Measurements from ENCODE around the gene TMEM214.
"Not testable (repeated sequence)": the region's sequence is repeated elsewhere in the genome, so short reads cannot be mapped to it uniquely, and the experiment has no call there.

The TMEM214 gene

DNA sequence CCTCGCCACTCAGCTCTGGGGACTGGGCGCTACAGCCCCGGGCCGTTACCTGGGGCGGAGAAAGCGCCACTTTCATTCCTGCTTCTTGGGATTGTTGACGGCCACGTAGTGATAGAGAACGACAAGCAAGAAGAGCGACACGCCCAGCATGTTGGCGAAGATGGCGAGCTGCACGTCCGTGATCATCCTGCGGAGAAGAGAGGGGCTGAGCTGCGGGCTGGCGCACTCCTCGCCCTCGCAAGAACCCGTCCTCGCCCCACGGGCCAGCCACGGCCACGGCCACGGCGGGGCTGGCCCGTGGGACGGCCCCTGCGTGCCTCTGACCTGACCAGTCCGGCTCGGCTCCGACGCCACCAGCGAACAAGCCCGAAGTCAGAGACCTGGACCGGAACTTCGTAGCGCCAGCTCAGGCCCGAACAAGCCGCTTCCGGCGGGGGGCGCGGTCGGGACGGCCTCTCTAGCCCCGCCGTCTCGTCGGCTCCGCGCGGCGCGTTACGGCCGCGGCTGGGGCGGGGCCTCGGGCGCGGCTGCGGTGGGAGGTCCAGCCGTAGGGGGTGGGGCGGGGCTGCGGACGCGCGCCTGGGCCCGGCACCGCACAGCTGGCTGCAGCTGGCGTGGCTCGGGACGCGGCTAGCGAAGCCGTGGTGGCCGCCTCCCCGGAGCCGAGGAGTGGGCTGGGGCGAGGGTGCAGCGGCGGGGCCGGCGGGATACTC is 38.7 kb downstream of the TMEM214 start, which contains the start of gene OST4:
TSS of gene OST4 (minus strand) at position 378 of the 713 bp plus-strand sequence.
- peak; percentile 97 for DNase-seq

DNA sequence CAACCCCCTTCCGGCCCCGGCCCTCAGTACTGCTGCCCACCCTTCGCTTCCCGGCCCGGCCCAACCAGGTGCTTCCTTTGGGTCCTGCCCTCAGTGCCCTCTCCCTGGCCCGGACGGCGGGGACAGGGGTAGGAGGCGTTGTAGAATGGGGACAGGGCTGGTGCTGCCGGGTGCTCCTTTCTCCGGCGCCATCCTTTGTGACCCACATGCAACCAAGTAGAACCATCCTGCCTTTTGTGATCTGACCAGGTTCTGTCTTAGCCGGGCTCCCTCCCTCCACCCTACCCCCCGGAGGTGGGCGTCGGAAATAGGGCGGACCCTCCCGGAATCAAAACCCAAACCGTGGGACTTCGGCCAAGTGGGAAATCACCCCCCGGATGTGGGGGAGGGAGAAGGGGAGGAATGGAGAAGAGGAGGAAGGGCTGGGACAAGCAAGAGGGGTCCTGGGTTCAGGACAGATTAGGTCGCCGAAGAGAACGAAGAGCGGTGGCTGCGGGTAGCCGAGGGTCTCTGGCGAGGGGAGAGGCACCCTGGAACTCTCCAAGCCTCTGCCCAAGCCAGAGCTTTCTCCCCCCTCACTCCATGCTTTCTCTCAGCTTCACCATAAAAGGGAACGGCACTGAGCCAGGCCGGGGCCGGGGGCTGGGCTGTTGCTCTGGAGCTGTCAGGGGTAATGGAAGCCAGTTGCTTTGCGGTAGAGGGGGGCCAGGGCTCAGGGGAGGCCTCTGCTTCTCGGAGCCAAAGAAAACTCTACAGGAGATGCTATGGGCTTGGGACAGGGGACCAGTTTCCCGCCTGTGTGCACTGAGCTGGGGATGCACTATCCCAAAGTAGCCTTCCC is 39.4 kb downstream of the TMEM214 start:
- no peak for DNase-seq

DNA sequence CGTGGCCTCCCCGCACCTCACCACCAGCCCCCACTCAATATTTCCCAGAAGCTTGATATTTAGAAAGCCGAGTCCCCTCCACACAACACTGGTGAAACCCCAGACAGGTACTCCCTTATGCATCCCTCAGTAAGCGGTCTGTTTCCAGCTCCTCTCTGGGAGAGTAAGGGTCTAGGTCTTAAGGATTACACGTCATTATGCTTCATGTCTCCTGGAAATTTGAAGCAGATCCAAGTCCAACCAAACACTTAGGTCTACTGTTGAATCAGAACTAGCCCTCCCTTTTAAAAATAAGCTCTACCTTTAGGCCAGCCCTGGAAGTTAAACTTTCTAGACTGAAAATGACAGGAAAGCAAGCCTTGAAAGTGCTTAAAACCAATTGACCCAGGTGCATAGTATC is 40.2 kb downstream of the TMEM214 start:
- DNase-seq = no peak

DNA sequence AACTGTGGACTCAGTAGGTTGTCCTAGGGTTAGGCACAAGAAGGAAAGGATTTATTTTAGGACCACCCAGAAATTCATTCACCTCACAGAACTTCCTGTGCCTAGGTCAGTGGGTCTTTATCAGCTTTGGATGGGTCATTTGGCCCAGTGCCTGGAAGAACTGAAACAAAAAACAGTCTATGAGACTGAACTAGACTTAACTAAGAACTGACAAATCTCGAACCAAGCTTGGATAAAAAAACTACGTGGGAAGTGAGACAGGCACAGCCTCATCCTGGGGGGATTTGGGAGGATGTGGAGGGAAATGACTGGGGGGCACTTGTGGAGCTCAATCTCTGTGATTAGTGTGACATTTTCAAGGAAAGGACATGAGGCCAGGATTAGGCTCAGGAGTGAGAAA is 41.0 kb downstream of the TMEM214 start:
- DNase-seq = no peak

DNA sequence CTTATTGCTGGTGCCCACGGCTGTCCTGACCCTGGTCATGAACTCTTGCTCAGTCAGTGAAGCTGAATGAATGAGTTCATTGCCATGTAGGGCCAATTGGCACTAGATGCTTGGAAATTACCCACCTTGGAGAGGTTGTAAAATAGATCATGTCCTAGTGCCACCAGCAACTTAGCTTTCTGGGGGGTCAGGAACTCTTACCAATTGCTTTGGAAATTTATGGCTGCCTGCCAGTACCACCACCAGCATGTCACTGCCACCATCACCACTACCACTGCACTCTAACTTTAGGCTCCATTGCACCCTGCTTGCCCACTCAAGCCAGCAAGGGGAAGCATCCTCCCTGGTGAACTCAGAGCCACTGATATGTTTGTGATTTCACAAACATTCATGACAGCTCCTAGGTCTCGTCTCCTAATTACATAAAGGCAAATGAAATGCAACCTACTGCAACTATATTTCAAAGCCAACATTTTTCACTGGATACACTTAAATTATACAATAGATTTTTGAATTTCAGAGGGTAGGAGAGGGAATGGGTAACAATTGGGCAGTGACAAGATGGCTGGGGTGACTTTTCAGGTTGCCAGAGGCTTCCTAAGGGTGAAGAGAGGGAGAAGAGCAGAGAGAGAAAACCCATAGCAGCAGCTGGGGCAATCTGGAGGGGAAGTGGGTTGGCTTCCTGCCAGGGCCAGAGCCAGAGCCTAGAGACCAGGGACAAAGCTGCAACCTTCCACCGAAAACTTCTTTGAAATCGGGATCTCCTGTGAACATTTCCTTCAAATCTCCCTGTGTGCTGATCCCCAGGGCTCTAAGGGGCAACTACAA is 42.2 kb downstream of the TMEM214 start:
- DNase-seq = peak; percentile 27

DNA sequence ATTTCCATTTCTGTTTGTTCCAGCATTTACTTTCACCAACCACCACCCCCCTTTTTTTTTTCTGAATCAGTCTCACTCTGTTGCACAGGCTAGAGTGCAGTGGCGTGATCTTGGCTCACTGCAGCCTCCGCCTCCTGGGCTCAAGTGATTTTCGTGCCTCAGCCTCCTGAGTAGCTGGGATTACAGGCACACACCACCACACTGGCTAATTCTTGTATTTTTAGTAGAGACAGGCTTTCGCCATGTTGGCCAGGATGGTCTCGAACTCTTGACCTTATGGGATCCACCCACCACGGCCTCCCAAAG is 42.8 kb downstream of the TMEM214 start:
- DNase-seq = not testable (repeated sequence)

DNA sequence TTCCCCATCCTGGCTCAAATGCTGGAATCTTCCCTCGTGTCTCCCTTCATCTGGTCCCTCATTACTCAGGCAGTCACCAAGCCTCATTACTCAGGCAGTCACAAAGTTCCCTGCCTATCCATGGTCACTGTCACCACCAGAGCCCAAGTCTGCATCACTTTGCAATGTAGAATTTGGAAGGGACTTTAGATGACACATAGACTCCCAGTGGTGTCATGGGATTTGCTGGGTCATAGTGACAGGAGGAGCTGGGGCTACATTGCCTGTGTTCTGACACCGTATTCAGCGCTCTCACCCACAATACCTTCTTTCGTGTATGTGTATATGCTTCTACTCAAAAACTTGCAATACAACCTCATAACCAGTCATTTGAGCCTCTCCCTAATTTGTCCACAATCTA is 43.6 kb downstream of the TMEM214 start:
- DNase-seq = no peak

DNA sequence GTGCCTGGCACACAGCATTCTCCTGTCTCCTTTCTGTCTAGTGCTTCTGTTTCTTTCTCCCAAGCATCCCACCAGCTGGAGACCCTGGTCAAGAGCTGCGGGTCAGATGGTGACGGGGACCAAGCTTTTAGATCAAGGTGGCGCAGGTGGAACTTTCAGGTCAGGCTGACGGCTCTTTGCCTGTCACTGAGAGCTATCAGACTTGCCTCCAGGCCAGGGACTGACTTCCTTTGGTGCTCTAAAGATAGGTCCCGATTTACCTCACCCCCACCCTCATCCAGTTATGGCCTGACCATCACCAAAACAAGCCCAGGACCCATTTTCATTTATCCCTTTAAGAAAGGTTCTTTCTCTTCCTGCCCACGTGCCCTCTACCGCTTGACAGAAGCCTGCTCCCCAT is 44.5 kb downstream of the TMEM214 start:
- DNase-seq = no peak

DNA sequence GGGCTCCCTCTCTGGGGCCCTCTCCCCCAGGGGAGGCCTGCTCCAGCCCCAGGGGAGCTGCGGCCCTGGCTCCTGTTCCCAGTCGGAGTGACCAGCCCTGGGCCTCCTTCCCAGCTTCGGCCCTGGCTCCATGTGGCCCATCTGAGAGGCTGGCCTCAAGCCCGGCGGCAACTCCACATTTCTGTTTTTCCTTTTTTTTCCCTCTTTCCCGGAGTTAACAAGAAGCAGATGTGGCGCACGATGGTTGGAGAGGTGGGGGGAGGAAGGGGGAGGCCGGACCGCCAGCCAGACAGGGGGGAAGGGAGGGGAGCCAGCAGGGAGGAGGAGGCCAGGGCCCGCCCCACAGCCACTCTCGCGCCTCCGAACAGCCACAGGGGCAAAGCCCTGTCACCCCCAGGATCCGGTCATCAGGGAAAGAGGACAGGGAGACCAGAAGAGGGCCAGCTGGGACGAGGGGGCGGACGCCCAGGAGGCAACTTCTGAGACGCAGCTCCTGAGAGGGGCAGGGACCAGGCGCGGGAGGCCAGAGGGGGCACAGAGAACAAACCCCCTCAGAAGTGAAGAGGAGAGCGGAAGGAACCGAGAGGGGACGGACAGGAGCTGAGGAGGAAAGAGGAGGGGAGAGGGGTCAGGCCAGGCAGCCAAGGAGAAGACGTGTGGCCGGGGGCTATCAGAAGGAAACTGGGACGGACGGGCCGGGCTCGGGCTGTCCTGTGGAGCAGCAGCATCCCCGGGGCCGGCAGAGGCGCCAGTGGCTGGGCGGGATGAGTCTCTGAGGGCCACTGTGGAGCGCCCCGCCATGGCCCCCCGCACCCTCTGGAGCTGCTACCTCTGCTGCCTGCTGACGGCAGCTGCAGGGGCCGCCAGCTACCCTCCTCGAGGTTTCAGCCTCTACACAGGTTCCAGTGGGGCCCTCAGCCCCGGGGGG is 45.8 kb downstream of the TMEM214 start, which contains the start of gene EMILIN1:
TSS of gene EMILIN1 (plus strand) at position 349 of the 928 bp plus-strand sequence. CDS start at position 800, 451 bp downstream.
- no peak for DNase-seq

DNA sequence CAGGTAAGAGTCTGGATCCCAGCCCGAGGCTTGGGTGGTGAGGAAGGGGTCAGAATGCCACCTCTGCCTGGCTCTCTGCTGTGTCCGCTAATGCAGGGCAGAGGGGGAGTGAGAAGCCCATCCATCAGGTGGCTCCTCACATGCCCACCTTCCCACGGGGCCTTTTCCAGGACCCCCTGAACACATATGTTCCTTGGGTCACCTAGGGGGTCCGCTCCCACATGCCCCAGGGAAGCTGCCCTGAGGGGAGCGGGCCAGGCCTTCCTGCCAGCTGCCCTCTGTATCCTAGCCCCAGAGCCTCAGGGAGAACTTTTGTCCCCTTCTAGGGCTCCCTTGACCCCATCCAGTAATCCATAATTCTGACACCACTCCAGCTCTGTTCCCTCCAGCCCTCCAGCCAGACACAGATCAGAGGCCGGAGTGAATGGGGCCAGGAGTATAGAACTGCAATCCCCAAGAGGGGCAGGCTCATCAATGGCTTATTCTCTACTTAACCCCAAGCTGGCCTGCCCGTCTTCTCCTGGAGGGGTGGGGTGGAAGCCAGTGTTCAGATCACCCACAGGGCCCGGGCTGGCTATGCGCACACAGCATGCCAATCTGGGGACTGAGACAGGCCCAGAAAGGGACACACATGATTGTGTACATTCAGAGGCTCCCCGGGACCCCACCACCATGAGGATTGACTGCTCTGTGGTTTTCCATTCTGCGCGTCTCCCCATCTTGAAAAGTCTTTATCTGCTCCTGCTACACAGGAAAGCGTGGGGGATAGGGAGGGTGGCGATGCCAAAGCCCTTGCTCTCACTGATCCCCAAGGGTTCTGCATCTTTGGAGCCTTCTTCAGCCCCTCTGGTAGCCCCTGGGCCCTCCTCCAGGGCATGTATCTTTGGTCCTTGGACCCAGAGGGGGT is 46.7 kb downstream of the TMEM214 start:
- DNase-seq = no peak

DNA sequence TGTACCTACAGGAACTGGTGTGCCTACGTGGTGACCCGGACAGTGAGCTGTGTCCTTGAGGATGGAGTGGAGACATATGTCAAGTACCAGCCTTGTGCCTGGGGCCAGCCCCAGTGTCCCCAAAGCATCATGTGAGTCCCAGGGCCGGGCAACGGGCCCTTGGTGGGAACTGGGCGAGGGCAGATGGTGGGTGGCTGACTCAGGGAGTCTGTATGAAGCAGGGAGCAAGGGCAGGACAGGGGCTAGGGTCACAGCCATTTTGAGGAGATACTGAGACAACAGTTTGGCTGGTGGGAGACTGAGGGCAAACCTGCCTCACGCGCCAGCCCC is 47.3 kb downstream of the TMEM214 start:
- DNase-seq = no peak

DNA sequence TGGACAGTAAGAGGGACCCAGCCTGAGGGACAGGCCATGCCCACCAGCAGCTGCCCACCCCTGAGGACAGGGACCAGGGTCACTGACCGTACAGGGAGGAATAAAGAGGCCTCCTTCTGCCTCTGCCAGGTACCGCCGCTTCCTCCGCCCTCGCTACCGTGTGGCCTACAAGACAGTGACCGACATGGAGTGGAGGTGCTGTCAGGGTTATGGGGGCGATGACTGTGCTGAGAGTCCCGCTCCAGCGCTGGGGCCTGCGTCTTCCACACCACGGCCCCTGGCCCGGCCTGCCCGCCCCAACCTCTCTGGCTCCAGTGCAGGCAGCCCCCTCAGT is 47.8 kb downstream of the TMEM214 start:
- DNase-seq = no peak

DNA sequence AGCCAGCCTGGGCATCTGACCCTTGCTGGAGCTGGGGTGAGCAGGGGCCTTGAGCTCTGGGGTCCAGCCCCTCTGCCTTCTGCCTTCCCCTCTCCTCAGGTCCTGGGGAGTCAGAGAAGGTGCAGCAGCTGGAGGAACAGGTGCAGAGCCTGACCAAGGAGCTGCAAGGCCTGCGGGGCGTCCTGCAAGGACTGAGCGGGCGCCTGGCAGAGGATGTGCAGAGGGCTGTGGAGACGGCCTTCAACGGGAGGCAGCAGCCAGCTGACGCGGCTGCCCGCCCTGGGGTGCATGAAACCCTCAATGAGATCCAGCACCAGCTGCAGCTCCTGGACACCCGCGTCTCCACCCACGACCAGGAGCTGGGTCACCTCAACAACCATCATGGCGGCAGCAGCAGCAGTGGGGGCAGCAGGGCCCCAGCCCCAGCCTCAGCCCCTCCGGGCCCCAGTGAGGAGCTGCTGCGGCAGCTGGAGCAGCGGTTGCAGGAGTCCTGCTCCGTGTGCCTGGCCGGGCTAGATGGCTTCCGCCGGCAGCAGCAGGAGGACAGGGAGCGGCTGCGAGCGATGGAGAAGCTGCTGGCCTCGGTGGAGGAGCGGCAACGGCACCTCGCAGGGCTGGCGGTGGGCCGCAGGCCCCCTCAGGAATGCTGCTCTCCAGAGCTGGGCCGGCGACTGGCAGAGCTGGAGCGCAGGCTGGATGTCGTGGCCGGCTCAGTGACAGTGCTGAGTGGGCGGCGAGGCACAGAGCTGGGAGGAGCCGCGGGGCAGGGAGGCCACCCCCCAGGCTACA is 49.4 kb downstream of the TMEM214 start:
- DNase-seq = no peak

DNA sequence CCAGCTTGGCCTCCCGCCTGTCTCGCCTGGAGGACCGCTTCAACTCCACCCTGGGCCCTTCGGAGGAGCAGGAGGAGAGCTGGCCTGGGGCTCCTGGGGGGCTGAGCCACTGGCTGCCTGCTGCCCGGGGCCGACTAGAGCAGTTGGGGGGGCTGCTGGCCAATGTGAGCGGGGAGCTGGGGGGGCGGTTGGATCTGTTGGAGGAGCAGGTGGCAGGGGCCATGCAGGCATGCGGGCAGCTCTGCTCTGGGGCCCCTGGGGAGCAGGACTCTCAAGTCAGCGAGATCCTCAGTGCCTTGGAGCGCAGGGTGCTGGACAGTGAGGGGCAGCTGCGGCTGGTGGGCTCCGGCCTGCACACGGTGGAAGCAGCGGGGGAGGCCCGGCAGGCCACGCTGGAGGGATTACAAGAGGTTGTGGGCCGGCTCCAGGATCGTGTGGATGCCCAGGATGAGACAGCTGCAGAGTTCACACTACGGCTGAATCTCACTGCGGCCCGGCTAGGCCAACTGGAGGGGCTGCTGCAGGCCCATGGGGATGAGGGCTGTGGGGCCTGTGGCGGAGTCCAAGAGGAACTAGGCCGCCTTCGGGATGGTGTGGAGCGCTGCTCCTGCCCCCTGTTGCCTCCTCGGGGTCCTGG is 50.1 kb downstream of the TMEM214 start:
- DNase-seq = no peak

DNA sequence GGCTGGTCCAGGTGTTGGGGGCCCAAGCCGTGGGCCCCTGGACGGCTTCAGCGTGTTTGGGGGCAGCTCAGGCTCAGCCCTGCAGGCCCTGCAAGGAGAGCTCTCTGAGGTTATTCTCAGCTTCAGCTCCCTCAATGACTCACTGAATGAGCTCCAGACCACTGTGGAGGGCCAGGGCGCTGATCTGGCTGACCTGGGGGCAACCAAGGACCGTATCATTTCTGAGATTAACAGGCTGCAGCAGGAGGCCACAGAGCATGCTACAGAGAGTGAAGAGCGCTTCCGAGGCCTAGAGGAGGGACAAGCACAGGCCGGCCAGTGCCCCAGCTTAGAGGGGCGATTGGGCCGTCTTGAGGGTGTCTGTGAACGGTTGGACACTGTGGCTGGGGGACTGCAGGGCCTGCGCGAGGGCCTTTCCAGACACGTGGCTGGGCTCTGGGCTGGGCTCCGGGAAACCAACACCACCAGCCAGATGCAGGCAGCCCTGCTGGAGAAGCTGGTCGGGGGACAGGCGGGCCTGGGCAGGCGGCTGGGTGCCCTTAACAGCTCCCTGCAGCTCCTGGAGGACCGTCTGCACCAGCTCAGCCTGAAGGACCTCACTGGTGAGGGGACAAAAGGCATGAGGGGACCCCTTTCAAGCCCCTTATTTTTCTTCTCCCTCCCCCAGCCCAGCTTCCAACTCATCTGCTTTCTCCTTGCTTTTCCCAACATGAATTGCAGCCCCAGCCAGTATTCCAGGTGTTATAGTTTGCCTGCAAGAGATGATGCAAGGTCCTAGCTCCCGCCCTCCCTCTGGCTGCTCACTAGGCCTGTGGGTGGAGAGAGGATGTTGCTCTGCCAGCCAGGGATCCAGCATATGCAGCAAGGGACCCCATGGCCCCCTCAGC is 50.9 kb downstream of the TMEM214 start:
- no peak for DNase-seq

DNA sequence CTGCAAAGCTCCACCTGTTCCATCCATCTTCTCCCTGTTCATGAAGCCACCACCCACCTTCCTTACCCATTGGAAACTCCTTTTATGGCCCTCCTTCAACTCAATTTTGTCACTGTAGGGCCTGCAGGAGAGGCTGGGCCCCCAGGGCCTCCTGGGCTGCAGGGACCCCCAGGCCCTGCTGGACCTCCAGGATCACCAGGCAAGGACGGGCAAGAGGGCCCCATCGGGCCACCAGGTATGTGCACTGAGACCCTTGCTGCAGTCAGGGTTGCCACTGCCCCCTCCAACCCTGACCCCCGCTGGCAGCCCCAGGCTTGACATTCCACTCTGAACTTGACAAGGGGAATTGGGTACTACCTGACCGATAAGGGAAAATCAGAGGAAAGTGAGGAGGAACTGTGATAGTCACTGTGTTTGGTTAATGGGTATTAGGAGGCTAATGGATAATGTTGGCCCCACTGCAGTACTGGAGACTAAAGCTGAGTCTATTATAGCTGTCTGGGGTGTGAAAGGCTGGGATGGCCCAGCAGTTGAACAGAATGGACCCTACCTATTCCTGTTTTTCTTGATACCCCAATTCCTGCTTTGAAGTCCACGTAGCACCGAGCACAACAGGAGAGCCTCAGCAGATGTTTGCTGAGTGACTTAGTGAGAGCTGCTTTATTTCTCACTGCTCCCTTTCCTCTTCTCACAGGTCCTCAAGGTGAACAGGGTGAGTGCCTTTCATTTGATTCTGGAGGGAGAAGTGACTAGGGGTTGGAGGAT is 51.7 kb downstream of the TMEM214 start:
- no peak for DNase-seq

DNA sequence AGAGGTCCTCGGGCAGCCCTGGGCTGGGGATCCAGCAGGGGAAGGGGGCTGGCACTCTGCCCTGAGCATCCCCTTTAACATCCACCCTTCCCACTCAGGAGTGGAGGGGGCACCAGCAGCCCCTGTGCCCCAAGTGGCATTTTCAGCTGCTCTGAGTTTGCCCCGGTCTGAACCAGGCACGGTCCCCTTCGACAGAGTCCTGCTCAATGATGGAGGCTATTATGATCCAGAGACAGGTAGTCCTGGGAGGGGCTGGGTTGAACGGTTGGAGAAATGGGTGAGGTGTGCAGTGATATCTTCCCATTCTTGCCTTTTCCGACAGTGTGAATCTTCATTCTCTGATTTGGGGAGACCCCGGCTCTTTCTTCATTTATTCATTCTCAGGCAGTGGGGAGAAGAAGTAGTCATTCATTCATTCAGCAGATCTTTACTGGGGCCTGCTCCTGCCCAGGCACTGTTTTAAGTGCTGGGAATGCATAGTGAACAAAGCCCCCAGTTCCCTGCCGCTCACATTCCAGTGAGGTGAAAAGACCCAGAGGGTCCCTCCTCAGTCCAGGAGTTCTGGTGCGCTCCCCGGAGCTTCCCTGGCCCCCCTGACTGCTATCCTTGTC is 52.4 kb downstream of the TMEM214 start:
- DNase-seq = no peak

DNA sequence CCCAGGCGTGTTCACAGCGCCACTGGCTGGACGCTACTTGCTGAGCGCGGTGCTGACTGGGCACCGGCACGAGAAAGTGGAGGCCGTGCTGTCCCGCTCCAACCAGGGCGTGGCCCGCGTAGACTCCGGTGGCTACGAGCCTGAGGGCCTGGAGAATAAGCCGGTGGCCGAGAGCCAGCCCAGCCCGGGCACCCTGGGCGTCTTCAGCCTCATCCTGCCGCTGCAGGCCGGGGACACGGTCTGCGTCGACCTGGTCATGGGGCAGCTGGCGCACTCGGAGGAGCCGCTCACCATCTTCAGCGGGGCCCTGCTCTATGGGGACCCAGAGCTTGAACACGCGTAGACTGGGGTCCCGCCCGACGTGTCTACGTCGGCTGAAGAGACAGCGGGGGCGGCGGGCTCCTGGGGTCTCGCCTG is 52.9 kb downstream of the TMEM214 start:
- peak; percentile 51 for DNase-seq

Measured in NCI-H345 (cell line).